ENCODE results near the gene GPX4.

The GPX4 gene

GRCh38 chr19:1070931-1071791 lies 32.6 kb upstream of the GPX4 start:
- Histone ChIP-seq H3K9me3 (ENCODE audit: low read length) (no peaks in the 10 kb centered on the region), H3K9ac (ENCODE audit: low read length) (no peak overlapping the region), H3K4me1 (ENCODE audit: insufficient read depth, low read length) (peaks cover 4% of the 10 kb centered on the region), H3K36me3 (ENCODE audit: insufficient read depth, low read length) (no peaks in the 10 kb centered on the region), H3K27ac (ENCODE audit: low read depth, low read length) (no peak overlapping the region), H3K4me3 (ENCODE audit: low read depth in 1 of 2, low read length in 2 of 2) (no peak overlapping the region), H3K27me3 (ENCODE audit: control insufficient read depth in 1 of 2, insufficient read depth in 2 of 2, low read length in 2 of 2) (peaks cover 28 to 65% of the 10 kb centered on the region in 2 donors)

- H3K4me3 ChIP-seq (ENCODE audit: low read depth in 1 of 2, low read length in 2 of 2), result no peak overlapping the region
- peaks cover 4% of the 10 kb centered on the region for H3K4me1 ChIP-seq (ENCODE audit: insufficient read depth, low read length)
- H3K9me3 ChIP-seq (ENCODE audit: low read length), result no peaks in the 10 kb centered on the region
- H3K36me3 ChIP-seq (ENCODE audit: insufficient read depth, low read length), result no peaks in the 10 kb centered on the region
- H3K27me3 ChIP-seq (ENCODE audit: control insufficient read depth in 1 of 2, insufficient read depth in 2 of 2, low read length in 2 of 2), result peaks cover 22 to 52% of the 10 kb centered on the region in 2 donors
- no peak overlapping the region for H3K27ac ChIP-seq (ENCODE audit: low read depth, low read length)
- no peak overlapping the region for H3K9ac ChIP-seq (ENCODE audit: low read length)
Observed at GRCh38 chr19:1072371-1073015, 31.3 kb upstream of the GPX4 start.

- H3K9ac ChIP-seq (ENCODE audit: low read length), result no peak overlapping the region
- H3K36me3 ChIP-seq (ENCODE audit: insufficient read depth, low read length), result no peaks in the 10 kb centered on the region
- no peak overlapping the region for H3K27ac ChIP-seq (ENCODE audit: low read depth, low read length)
- H3K4me3 ChIP-seq (ENCODE audit: low read depth in 1 of 2, low read length in 2 of 2), result no peak overlapping the region
- peaks cover 15 to 44% of the 10 kb centered on the region in 2 donors for H3K27me3 ChIP-seq (ENCODE audit: control insufficient read depth in 1 of 2, insufficient read depth in 2 of 2, low read length in 2 of 2)
- no peaks in the 10 kb centered on the region for H3K9me3 ChIP-seq (ENCODE audit: low read length)
- H3K4me1 ChIP-seq (ENCODE audit: insufficient read depth, low read length), result peaks cover 4% of the 10 kb centered on the region
Observed at GRCh38 chr19:1073063-1073955, 30.5 kb upstream of the GPX4 start.

- peaks cover 4% of the 10 kb centered on the region for H3K4me1 ChIP-seq (ENCODE audit: insufficient read depth, low read length)
- H3K4me3 ChIP-seq (ENCODE audit: low read depth in 1 of 2, low read length in 2 of 2), result no peak overlapping the region
- H3K27ac ChIP-seq (ENCODE audit: low read depth, low read length), result no peak overlapping the region
Observed at GRCh38 chr19:1073956-1074517, 29.8 kb upstream of the GPX4 start.

GRCh38 chr19:1074544-1075283 lies 29.1 kb upstream of the GPX4 start:
- Histone ChIP-seq H3K9ac (ENCODE audit: low read length) (no peak overlapping the region), H3K4me1 (ENCODE audit: insufficient read depth, low read length) (peaks cover 4% of the 10 kb centered on the region), H3K9me3 (ENCODE audit: low read length) (no peaks in the 10 kb centered on the region), H3K27me3 (ENCODE audit: control insufficient read depth in 1 of 2, insufficient read depth in 2 of 2, low read length in 2 of 2) (peaks cover 6 to 30% of the 10 kb centered on the region in 2 donors), H3K36me3 (ENCODE audit: insufficient read depth, low read length) (no peaks in the 10 kb centered on the region), H3K4me3 (ENCODE audit: low read depth in 1 of 2, low read length in 2 of 2) (no peak overlapping the region), H3K27ac (ENCODE audit: low read depth, low read length) (no peak overlapping the region)

More at GRCh38 chr19:1073956-1074517, 29.8 kb upstream of the GPX4 start:
- H3K27me3 ChIP-seq (ENCODE audit: control insufficient read depth in 1 of 2, insufficient read depth in 2 of 2, low read length in 2 of 2), result peaks cover 9 to 36% of the 10 kb centered on the region in 2 donors
- no peak overlapping the region for H3K9ac ChIP-seq (ENCODE audit: low read length)
- H3K9me3 ChIP-seq (ENCODE audit: low read length), result no peaks in the 10 kb centered on the region
- H3K36me3 ChIP-seq (ENCODE audit: insufficient read depth, low read length), result no peaks in the 10 kb centered on the region

- no peaks in the 10 kb centered on the region for H3K36me3 ChIP-seq (ENCODE audit: insufficient read depth, low read length)
- H3K9me3 ChIP-seq (ENCODE audit: low read length), result no peaks in the 10 kb centered on the region
- H3K4me3 ChIP-seq (ENCODE audit: low read depth in 1 of 2, low read length in 2 of 2), result no peak overlapping the region
- H3K9ac ChIP-seq (ENCODE audit: low read length), result no peak overlapping the region
- H3K27ac ChIP-seq (ENCODE audit: low read depth, low read length), result no peak overlapping the region
- peaks cover 0 to 22% of the 10 kb centered on the region in 2 donors for H3K27me3 ChIP-seq (ENCODE audit: control insufficient read depth in 1 of 2, insufficient read depth in 2 of 2, low read length in 2 of 2)
- H3K4me1 ChIP-seq (ENCODE audit: insufficient read depth, low read length), result peaks cover 4% of the 10 kb centered on the region
Observed at GRCh38 chr19:1076046-1076386, 27.8 kb upstream of the GPX4 start.

GRCh38 chr19:1076951-1077350 lies 26.8 kb upstream of the GPX4 start:
- H3K4me1 ChIP-seq (ENCODE audit: insufficient read depth, low read length), result no peaks in the 10 kb centered on the region
- H3K4me3 ChIP-seq (ENCODE audit: low read depth in 1 of 2, low read length in 2 of 2), result no peak overlapping the region

GRCh38 chr19:1079566-1080111 lies 24.2 kb upstream of the GPX4 start:
- Histone ChIP-seq H3K4me3 (ENCODE audit: low read depth in 1 of 2, low read length in 2 of 2) (no peak overlapping the region), H3K4me1 (ENCODE audit: insufficient read depth, low read length) (no peaks in the 10 kb centered on the region), H3K9me3 (ENCODE audit: low read length) (no peaks in the 10 kb centered on the region), H3K9ac (ENCODE audit: low read length) (no peak overlapping the region), H3K36me3 (ENCODE audit: insufficient read depth, low read length) (no peaks in the 10 kb centered on the region), H3K27me3 (ENCODE audit: control insufficient read depth in 1 of 2, insufficient read depth in 2 of 2, low read length in 2 of 2) (peaks cover 0 to 19% of the 10 kb centered on the region in 2 donors), H3K27ac (ENCODE audit: low read depth, low read length) (no peak overlapping the region)

More at GRCh38 chr19:1076951-1077350, 26.8 kb upstream of the GPX4 start:
- Histone ChIP-seq H3K9ac (ENCODE audit: low read length) (no peak overlapping the region), H3K36me3 (ENCODE audit: insufficient read depth, low read length) (no peaks in the 10 kb centered on the region), H3K27ac (ENCODE audit: low read depth, low read length) (no peak overlapping the region), H3K9me3 (ENCODE audit: low read length) (no peaks in the 10 kb centered on the region), H3K27me3 (ENCODE audit: control insufficient read depth in 1 of 2, insufficient read depth in 2 of 2, low read length in 2 of 2) (peaks cover 0 to 22% of the 10 kb centered on the region in 2 donors)

- Histone ChIP-seq H3K36me3 (ENCODE audit: insufficient read depth, low read length) (no peaks in the 10 kb centered on the region), H3K4me3 (ENCODE audit: low read depth in 1 of 2, low read length in 2 of 2) (no peak overlapping the region), H3K9ac (ENCODE audit: low read length) (no peak overlapping the region), H3K27me3 (ENCODE audit: control insufficient read depth in 1 of 2, insufficient read depth in 2 of 2, low read length in 2 of 2) (peaks cover 0 to 19% of the 10 kb centered on the region in 2 donors), H3K4me1 (ENCODE audit: insufficient read depth, low read length) (no peaks in the 10 kb centered on the region), H3K27ac (ENCODE audit: low read depth, low read length) (no peak overlapping the region), H3K9me3 (ENCODE audit: low read length) (no peaks in the 10 kb centered on the region)
Observed at GRCh38 chr19:1080360-1081161, 23.2 kb upstream of the GPX4 start.

All from muscle layer of colon (tissue), 2 donors.